Measurements from ENCODE around the gene PSMA6.
A peak's percentile ranks its signal among the peaks of the same experiment; 100 is the strongest.
"Not testable (repeated sequence)": the region's sequence is repeated elsewhere in the genome, so short reads cannot be mapped to it uniquely, and the experiment has no call there.

PSMA6 gene

DNA sequence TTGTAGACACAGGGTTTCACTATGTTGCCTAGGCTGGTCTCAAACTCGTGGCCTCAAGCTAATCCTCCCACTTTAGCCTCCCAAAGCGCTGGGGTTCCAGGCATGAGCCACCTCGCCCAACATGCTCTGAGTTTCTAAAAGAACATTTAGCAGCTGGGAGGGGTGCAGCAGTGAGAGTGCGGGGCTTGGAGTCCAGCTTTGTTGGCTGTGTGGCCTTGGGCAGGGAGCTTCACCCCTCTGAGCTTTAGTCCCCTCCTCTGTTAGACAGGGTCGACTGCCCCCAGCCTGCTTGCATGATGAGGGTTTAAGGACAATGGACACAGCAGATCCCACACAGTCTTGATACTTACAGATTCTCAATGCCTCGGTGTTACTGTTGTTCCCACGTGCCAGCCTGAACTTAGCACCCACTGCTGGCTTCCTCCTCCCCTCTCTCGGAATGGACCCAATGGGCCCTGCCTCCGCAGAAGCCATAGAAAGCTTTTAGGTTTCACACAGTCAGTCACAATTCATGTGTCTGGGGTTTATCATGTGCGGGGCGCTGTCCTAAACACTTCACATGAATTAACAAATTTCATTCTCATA lies 54.6 kb downstream of the PSMA6 start:
- no peak for DNase-seq

GRCh38 chr14:35347323-35348043 lies 55.3 kb downstream of the PSMA6 start:
- no peak for DNase-seq

DNA sequence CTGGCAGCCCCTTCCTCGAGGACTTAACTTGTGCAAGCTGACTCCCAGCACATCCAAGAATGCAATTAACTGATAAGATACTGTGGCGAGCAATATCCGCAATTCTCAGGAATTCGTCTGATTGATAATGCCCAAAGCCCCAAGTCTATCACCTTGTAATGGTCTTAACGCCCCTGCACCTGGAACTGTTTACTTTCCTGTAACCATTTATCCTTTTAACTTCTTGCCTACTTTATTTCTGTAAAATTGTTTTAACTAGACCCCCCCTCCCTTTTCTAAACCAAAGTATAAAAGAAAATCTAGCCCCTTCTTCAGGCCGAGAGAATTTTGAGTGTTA lies 55.8 kb downstream of the PSMA6 start:
- DNase-seq: not testable (repeated sequence)

DNA sequence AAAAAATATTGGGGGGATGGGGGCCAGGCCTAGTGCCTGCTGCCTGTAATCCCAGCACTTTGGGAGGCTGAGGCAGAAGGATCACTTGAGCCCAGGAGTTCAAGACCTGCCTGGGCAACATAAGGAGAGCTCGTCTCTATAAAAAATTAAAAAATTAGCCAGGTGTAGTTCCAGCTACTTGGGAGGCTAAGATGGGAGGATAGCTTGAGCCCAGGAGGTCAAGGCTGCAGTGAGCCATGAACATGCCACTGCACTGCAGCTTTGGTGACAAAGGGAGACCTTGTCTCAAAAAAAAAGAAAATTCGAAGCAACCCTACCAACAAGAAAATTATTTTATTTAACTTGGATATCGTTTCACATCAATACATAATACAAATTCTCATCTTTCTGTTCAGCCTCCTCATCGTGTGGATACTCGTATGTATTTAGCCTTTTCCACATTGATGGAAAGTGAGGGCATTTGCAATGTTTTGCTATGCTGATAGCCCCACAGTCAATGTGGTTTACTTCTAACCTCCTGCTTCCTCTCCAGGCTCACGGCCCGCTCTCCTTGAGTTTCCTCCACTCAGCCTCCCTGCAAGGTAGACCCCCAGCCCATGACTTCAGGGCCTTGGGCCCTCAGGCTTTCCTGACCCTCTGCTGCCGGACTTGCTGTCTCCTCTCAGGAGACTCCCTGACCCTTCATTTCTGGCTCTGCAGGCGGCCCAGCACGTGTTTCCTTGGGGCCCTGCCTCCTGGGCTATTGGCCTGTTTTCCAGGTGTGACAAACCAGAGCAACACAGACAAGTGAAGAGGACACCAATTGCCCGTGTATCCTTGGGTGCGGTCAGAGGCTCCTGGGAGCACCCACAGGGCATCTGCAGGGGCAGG lies 57.5 kb downstream of the PSMA6 start:
- DNase-seq: no peak

- DNase-seq: no peak
Measured at GRCh38 chr14:35351497-35351896, 59.3 kb downstream of the PSMA6 start.

DNA sequence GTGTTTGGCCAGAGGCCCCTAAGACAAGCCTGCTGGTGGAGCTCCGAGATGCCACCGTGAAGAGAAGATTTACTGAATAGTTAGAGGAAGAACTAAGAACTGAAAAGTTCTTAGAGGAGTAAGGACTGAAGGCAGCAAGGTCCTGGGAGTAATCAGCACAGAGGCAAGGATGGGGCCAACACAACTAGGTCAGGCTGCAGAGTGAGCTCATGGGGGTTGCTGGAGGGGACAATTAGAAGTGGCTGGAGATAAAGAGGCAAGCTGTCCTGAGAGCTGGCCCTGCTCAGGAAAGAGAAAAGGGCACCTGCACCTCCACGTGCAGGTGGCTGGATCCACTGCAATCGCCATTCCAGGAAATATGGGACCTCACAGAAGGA lies 59.7 kb downstream of the PSMA6 start:
- DNase-seq: no peak

- no peak for DNase-seq
Measured at GRCh38 chr14:35352274-35353233, 60.4 kb downstream of the PSMA6 start.

DNA sequence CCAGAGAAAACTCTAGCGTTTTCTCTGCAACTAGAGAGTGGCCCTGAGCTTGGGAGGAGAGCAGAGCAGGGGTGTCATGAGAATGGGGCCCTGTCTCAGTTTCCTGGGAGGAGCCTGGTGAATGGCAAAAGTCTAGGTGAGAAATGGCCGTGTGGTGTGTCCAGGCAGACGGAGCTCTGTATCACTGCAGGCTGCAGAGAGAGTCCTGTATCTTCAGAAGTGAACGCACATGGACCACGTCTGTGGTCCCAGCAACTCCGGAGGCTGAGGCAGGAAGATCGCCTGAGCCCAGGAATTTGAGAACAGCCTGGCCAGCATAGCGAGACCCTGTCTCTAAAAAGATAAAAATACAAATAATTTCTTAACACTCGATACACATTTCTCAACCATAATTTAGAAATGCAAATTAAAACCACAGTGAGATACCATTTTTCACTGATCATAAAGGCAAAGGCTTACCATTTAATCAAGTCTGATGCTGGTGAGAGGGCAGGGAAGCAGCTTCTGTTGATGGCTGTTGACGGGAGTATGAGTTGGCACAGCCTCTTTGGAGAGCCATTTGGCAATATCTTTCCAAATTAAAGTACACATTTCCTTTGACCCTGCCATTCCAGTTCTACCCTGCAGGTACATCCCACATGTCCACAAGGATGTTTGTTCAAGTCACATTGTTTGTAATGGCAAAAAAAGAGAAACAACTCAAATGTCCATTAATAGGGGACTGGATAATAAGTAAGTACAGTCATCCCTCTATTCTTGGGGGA lies 61.4 kb downstream of the PSMA6 start:
- DNase-seq: no peak

DNA sequence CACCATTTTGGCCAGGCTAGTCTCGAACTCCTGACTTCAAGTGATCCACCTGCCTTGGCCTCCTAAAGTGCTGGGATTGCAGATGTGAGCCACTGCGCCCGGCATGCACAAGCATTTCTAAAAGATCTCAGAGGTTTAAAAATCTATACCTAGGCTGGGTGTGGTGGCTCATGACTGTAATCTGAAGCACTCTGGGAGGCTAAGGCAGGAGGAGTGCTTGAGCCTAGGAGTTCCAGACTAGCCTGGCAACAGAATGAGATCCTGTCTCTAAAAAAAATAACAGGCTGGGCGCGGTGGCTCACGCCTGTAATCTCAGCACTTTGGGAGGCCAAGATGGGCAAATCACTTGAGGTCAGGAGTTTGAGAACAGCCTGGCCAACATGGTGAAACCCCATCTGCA lies 63.1 kb downstream of the PSMA6 start:
- not testable (repeated sequence) for DNase-seq

- DNase-seq: peak; percentile 56 to 60
Measured at GRCh38 chr14:35355981-35356841, 64.0 kb downstream of the PSMA6 start.

- not testable (repeated sequence) for DNase-seq
Measured at GRCh38 chr14:35359655-35360054, 67.5 kb downstream of the PSMA6 start.

- no peak for DNase-seq
Measured at GRCh38 chr14:35361141-35361480, 68.9 kb downstream of the PSMA6 start.

- no peak for DNase-seq
Measured at GRCh38 chr14:35362450-35362849, 70.3 kb downstream of the PSMA6 start.

DNA sequence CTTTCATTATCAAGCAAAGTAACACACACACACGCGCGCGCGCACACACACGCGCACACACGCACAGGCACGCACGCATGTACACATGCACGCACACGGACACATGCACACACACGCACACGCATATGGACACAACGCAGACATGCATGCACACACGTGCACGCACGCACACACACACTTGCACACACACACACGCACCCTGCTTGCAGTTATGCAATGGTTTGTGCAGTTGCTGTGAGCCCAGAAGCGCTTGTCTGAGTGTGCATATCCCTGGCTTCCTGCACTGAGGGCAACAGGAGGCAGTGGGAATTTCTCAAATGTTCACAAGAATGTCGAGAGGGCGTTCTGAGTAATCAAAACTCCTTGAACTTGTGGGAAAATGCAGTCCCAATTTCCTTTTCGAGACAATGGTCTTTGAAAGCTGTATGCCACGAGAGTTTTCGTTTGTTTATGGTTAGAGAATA lies 70.8 kb downstream of the PSMA6 start:
- no peak for DNase-seq

DNA sequence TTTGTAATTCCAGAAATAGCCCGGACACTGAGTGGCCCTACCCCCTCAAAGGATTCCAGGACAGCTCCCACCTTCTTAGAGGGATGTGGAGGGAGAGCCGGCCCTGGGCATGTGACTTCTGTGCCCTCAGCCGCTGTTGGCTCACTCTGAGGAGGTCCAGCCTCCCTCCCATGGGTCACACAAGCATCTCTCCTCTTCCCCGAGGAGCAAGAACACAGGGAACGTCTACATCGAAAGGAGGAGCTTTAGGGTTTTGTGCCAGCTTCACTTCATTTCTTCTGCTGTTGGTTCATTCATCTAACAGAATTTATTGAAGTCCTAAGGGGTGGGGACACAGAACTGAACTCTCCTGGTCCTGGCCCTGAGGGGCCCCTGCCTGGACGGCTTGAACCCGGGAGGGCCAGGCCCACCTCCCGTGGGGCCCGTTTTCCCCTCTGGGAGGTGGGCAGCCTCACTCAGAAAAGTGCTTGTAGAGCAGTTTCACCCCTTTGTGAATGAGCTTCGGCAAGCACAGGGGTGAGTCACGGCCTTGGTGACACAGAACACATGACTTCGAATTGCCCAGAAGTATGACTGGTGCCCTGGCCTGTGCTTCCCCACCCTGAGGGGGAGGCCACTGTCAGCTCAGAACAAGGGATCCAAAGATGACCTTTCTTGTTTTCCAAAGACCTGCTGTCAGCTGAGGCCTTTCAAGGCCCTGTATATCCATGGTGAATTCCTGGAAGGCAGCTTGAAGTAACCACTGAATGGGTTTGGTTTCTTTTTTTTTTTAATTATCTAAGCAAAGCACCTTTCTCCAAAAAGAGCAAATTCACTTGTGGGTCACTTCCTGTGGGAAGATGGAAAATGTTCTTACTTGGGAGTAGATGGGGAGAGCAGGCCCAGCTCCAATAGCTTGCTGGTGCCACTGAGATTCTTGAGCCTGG lies 73.2 kb downstream of the PSMA6 start:
- DNase-seq: peak; percentile 81

DNA sequence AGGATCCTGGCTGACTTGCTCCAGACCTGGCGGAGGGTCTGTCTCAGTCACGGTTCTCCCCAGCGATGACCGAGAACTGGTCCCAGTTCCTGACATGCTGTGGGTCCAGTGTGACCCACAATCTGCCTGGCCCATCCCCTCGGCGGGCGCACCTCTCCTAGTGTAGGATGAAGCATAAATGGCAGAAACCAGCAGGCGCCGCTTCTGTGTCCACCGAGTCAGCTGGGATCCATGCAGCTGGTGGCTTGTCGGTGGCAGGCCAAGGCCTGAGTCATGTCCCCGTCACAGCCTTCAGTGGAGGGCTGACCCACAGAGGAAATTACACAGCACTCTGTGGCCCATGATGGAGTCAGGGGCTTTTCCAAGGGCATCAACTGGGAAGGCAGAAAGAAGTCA lies 73.9 kb downstream of the PSMA6 start:
- DNase-seq: peak in 1 of 2 donors; percentile 47

DNA sequence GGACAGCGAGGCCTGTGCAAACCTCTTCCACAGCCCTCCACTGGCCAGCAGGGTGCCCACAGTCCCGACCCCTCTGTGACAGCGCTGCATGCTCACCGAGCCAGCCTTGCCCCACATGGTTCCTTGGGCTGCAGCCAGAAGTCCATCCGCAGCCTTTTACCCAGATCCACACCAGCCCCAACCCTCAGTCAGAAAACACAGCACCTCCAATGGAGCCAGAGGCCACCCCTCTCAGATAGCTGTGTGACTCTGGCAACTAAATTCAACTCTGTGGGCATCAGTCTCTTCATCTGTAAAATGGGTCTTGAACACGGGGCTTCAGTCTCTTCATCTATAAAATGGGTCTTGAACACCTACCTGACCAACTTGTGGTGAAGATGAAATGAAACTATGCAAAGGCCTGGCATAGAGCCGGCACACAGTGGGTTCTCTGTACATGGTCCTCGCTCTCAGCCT lies 74.4 kb downstream of the PSMA6 start:
- no peak for DNase-seq

DNA sequence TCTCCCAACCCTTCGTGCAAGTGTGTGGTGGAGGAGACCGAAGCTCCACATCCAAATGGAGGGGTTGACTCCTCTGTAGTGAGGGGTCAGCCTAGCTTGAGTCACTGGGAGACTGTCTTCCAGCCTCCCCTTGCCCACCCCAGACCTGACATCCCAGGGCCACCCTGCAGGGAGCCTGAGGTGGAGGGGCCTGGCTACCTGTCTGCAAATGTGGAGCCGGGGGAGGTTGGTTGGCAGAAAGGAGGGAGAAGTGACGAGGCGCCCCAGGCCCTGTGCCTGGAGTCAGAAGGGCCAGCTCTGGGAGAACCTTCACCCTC lies 74.8 kb downstream of the PSMA6 start:
- no peak for DNase-seq

Data from stimulated activated CD4-positive, alpha-beta T cell treated with anti-CD3 and anti-CD28 coated beads, Interleukin-2, amount 100 ng/mL, for 24 hours (primary cell).